Measurements from ENCODE around the gene WDR27.

WDR27 gene

GRCh38 chr6:169564453-169565240 lies 137.2 kb downstream of the WDR27 start:
- Histone ChIP-seq H3K4me3 (no peak overlapping the region), H3K27me3 (no peaks in the 10 kb centered on the region), H3K27ac (no peak overlapping the region), H4K20me1 (no peaks in the 10 kb centered on the region), H3K4me1 (peaks cover 19% of the 10 kb centered on the region), H3K9ac (no peak overlapping the region), H3K36me3 (peaks cover 11% of the 10 kb centered on the region; the same call in 1 of the 2 replicates), H3K9me3 (no peaks in the 10 kb centered on the region), H3K4me2 (no peak overlapping the region)
- TF ChIP-seq Cebpa-rat (IDR thresholded peaks at IDR 0.05): no peak

- Histone ChIP-seq H3K4me2 (no peak overlapping the region), H3K36me3 (peaks cover 21% of the 10 kb centered on the region; the same call in 1 of the 2 replicates), H3K27ac (no peak overlapping the region), H4K20me1 (no peaks in the 10 kb centered on the region), H3K4me1 (peaks cover 6% of the 10 kb centered on the region), H3K27me3 (no peaks in the 10 kb centered on the region), H3K9me3 (no peaks in the 10 kb centered on the region), H3K4me3 (no peak overlapping the region), H3K9ac (no peak overlapping the region)
- TF ChIP-seq Cebpa-rat (IDR thresholded peaks at IDR 0.05): no peak
Observed at GRCh38 chr6:169561665-169562064, 140.2 kb downstream of the WDR27 start.

- peaks cover 13% of the 10 kb centered on the region for H3K4me1 ChIP-seq
- H3K4me3 ChIP-seq: no peak overlapping the region
- H3K27me3 ChIP-seq: no peaks in the 10 kb centered on the region
- no peak overlapping the region for H3K9ac ChIP-seq
- peaks cover 21% of the 10 kb centered on the region; the same call in 1 of the 2 replicates for H3K36me3 ChIP-seq
- no peak overlapping the region for H3K4me2 ChIP-seq
- no peaks in the 10 kb centered on the region for H3K9me3 ChIP-seq
- TF ChIP-seq Cebpa-rat (IDR thresholded peaks at IDR 0.05): no peak
- no peak overlapping the region for H3K27ac ChIP-seq
- no peaks in the 10 kb centered on the region for H4K20me1 ChIP-seq
Observed at GRCh38 chr6:169559592-169559991, 142.2 kb downstream of the WDR27 start.

GRCh38 chr6:169558774-169559441 lies 142.9 kb downstream of the WDR27 start:
- Histone ChIP-seq H3K4me3 (no peak overlapping the region), H3K9ac (no peak overlapping the region), H3K27me3 (no peaks in the 10 kb centered on the region), H3K9me3 (no peaks in the 10 kb centered on the region), H3K36me3 (peaks cover 21% of the 10 kb centered on the region; the same call in 1 of the 2 replicates), H4K20me1 (no peaks in the 10 kb centered on the region), H3K4me1 (peaks cover 13% of the 10 kb centered on the region), H3K4me2 (no peak overlapping the region), H3K27ac (no peak overlapping the region)
- TF ChIP-seq Cebpa-rat (IDR thresholded peaks at IDR 0.05): no peak

GRCh38 chr6:169558378-169558773 lies 143.5 kb downstream of the WDR27 start:
- TF ChIP-seq Cebpa-rat (IDR thresholded peaks at IDR 0.05): no peak
- H4K20me1 ChIP-seq: no peaks in the 10 kb centered on the region
- no peaks in the 10 kb centered on the region for H3K27me3 ChIP-seq
- H3K9ac ChIP-seq: no peak overlapping the region
- no peak overlapping the region for H3K4me3 ChIP-seq
- H3K9me3 ChIP-seq: no peaks in the 10 kb centered on the region
- no peak overlapping the region for H3K27ac ChIP-seq
- peaks cover 21% of the 10 kb centered on the region; the same call in 1 of the 2 replicates for H3K36me3 ChIP-seq
- H3K4me2 ChIP-seq: no peak overlapping the region
- peaks cover 13% of the 10 kb centered on the region for H3K4me1 ChIP-seq

- peaks cover 21% of the 10 kb centered on the region; the same call in 1 of the 2 replicates for H3K36me3 ChIP-seq
Observed at GRCh38 chr6:169557887-169558286, 143.9 kb downstream of the WDR27 start.

GRCh38 chr6:169556758-169557548 lies 144.9 kb downstream of the WDR27 start:
- Histone ChIP-seq H3K9me3 (no peaks in the 10 kb centered on the region), H4K20me1 (no peaks in the 10 kb centered on the region), H3K9ac (no peak overlapping the region), H3K27me3 (no peaks in the 10 kb centered on the region), H3K4me1 (peaks cover 13% of the 10 kb centered on the region), H3K36me3 (peaks cover 21% of the 10 kb centered on the region; the same call in 1 of the 2 replicates), H3K27ac (no peak overlapping the region), H3K4me3 (no peak overlapping the region), H3K4me2 (0 out of 2 replicates have a peak overlapping the region, but pooled peaks have one; percentile 7)
- TF ChIP-seq Cebpa-rat (IDR thresholded peaks at IDR 0.05): no peak

More at GRCh38 chr6:169557887-169558286, 143.9 kb downstream of the WDR27 start:
- no peak overlapping the region for H3K27ac ChIP-seq
- H3K9ac ChIP-seq: no peak overlapping the region
- no peak overlapping the region for H3K4me3 ChIP-seq
- no peak overlapping the region for H3K4me2 ChIP-seq
- TF ChIP-seq Cebpa-rat (IDR thresholded peaks at IDR 0.05): no peak
- no peaks in the 10 kb centered on the region for H3K9me3 ChIP-seq
- no peaks in the 10 kb centered on the region for H3K27me3 ChIP-seq
- no peaks in the 10 kb centered on the region for H4K20me1 ChIP-seq
- H3K4me1 ChIP-seq: peaks cover 13% of the 10 kb centered on the region

- Histone ChIP-seq H3K9ac (no peak overlapping the region), H3K27ac (no peak overlapping the region), H3K4me2 (peak overlapping the region; percentile 10)
Observed at GRCh38 chr6:169555971-169556617, 145.7 kb downstream of the WDR27 start.

GRCh38 chr6:169545982-169546381 lies 155.8 kb downstream of the WDR27 start:
- Histone ChIP-seq H3K27me3 (no peaks in the 10 kb centered on the region), H4K20me1 (no peaks in the 10 kb centered on the region), H3K27ac (no peak overlapping the region), H3K4me1 (peaks cover 7% of the 10 kb centered on the region; the same call in 1 of the 2 replicates), H3K4me2 (peak overlapping the region; percentile 6; the same call in 1 of the 2 replicates), H3K36me3 (no peaks in the 10 kb centered on the region), H3K9ac (no peak overlapping the region), H3K4me3 (no peak overlapping the region), H3K9me3 (0 out of 2 replicates have a peak, but pooled peaks cover 4% of the 10 kb centered on the region)
- TF ChIP-seq Cebpa-rat (IDR thresholded peaks at IDR 0.05): no peak

More at GRCh38 chr6:169555971-169556617, 145.7 kb downstream of the WDR27 start:
- H3K9me3 ChIP-seq: no peaks in the 10 kb centered on the region
- no peak overlapping the region for H3K4me3 ChIP-seq
- H3K36me3 ChIP-seq: peaks cover 21% of the 10 kb centered on the region; the same call in 1 of the 2 replicates
- TF ChIP-seq Cebpa-rat (IDR thresholded peaks at IDR 0.05): no peak
- no peaks in the 10 kb centered on the region for H4K20me1 ChIP-seq
- peaks cover 13% of the 10 kb centered on the region for H3K4me1 ChIP-seq
- H3K27me3 ChIP-seq: no peaks in the 10 kb centered on the region

Data from BLaER1 (cell line).